SH-SY5Y (cell line): ENCODE data around the gene RNF222.

Source experiments
- GATA2 ChIP-seq: IDR thresholded peaks from 2 replicates; pipeline ENCODE4 v1.6.1; 2011; ENCODE audit warnings: mild to moderate bottlenecking, low read depth, low read length
- GATA3 ChIP-seq: IDR thresholded peaks from 2 replicates; pipeline ENCODE4 v1.6.1; 2011; ENCODE audit warnings: low read depth, mild to moderate bottlenecking, low read length, moderate library complexity

- no peak for TF ChIP-seq GATA2
- no peak for TF ChIP-seq GATA3
Measured at GRCh38 chr17:8413938-8414337, 16.3 kb upstream of the RNF222 start.
